Neural progenitor cell (in vitro differentiated cells): ENCODE measurements around the gene GHITM.

Experiments
- CTCF ChIP-seq: fragments of 200-600 bp; sonication (generic); IDR thresholded peaks from 2 replicates; pipeline ENCODE4 v1.5.1; 2017; ENCODE audit warnings: antibody characterized with exemption, mild to moderate bottlenecking
- EZH2 ChIP-seq: fragments of 200-600 bp; sonication (generic); IDR thresholded peaks from 2 replicates; pipeline ENCODE4 v1.6.1; 2017; ENCODE audit warnings: antibody characterized with exemption, mild to moderate bottlenecking, moderate library complexity
- EZH2phosphoT487 ChIP-seq: fragments of 200-600 bp; sonication (generic); IDR thresholded peaks from 2 replicates; pipeline ENCODE4 v1.6.1; 2017; ENCODE audit warnings: antibody characterized with exemption

GRCh38 chr10:84191106-84191505 is 51.8 kb downstream of the GHITM start:
- TF ChIP-seq CTCF = no peak
- no peak for TF ChIP-seq EZH2phosphoT487
- TF ChIP-seq EZH2 = no peak
